Peyer's patch (tissue), 4 donors: ENCODE measurements around the gene PALLD. TPM values are rescaled to one million over a fixed set of nuclear protein-coding genes. Genes with fewer than 3 reads are reported as not detected.

ENCODE experiments used
- DNase-seq, 3 donors: peaks; one replicate each; pipeline ENCODE4 v3.0.0-alpha.2; 2017 to 2019
- H3K27ac ChIP-seq, 4 donors: fragments of 200-600 bp; sonication (generic); one replicate each; pipeline ENCODE4 v1.5.1; 2016 to 2019
- H3K27me3 ChIP-seq, 2 donors: fragments of 200-600 bp; sonication (generic); one replicate each; pipeline ENCODE4 v1.5.1; 2019
- H3K36me3 ChIP-seq, 3 donors: fragments of 200-600 bp; sonication (generic); one replicate each; pipeline ENCODE4 v1.5.1; 2016 to 2019
- H3K4me1 ChIP-seq, 4 donors: fragments of 200-600 bp; sonication (generic); one replicate each; pipeline ENCODE4 v1.5.1; 2016 to 2019
- H3K4me3 ChIP-seq, 4 donors: fragments of 200-600 bp; sonication (generic); 1 replicate in 3 of 4; 2 replicates in 1 of 4; pipeline ENCODE4 v1.5.1; 2016 to 2019; ENCODE audit warnings: mild to moderate bottlenecking in 1 of 4
- H3K9me3 ChIP-seq, 4 donors: fragments of 200-600 bp; sonication (generic); one replicate each; pipeline ENCODE4 v1.5.1; 2016 to 2019; ENCODE audit warnings: mild to moderate bottlenecking in 1 of 4
- POLR2A ChIP-seq, 2 donors: fragments of 450-650 bp; IDR thresholded peaks; one replicate each; pipeline ENCODE4 v1.5.1; 2017; ENCODE audit warnings: antibody characterized with exemption in 2 of 2, mild to moderate bottlenecking in 2 of 2, moderate library complexity in 2 of 2
- total RNA-seq, 4 donors: library from RNA; depleted of rRNA; stranded (reverse); fragments of >200 nt; gene quantifications; one replicate each; pipeline ENCODE4 v1.1.0, GENCODE V29; 2016
- TF ChIP-seq, protein P1 (sequence below), 6 experiments: fragments of 450-650 bp in 4 of 6; fragments of 200-600 bp in 2 of 6; sonication (generic) in 1 of 6; IDR thresholded peaks; one replicate each; pipeline ENCODE4 v1.5.1; 2017 to 2019; ENCODE audit warnings: antibody characterized with exemption in 6 of 6, mild to moderate bottlenecking in 3 of 6, moderate library complexity in 1 of 6

Gene PALLD
- total RNA-seq, 4 donors from 2014 or later = 68.0 to 175 (median 78.4) TPM

DNA sequence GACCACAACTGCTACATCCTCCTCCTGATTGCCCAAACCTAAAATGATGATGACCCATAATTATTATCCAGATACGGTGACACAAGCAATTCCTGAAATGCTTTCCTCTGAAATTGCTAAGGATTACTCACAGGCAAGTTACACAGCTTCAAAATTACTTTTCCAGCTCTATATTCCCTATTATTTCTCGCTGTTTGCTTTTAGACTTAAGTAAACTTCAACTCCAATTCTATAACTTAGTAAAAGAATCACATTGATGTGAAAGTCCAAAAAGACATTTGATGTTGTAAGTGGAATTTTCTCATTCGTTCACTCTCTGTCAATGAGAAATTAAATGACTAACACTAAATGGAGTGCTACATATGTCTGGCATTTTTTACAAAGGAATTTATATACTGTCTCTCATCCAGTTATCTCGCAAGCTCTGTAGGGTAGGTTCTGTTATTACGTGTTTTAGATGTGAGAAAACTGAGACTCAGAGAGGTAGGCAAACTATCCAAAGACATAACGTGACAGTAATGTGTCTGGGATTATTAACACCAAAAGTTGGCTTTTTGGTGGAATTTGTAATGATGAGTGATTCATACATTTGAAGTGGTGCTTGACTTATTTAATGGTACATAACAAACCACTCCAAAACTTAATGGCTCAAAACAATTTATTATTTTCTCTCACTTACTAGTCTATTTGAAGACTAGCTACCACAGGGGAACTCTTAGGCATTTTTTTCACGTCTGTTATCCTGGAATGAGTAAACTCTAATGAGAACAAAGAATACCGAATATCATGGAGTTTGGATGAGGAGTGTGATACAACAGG lies 31.5 kb downstream of the PALLD start:
- no peak for DNase-seq
- Histone ChIP-seq H3K36me3 (no peaks in the 10 kb centered on the region), H3K27ac (no peak overlapping the region), H3K9me3 (no peaks in the 10 kb centered on the region), H3K27me3 (no peaks in the 10 kb centered on the region), H3K4me1 (no peaks in the 10 kb centered on the region), H3K4me3 (no peak overlapping the region)
- TF ChIP-seq POLR2A (IDR thresholded peaks at IDR 0.05) = no peak

DNA sequence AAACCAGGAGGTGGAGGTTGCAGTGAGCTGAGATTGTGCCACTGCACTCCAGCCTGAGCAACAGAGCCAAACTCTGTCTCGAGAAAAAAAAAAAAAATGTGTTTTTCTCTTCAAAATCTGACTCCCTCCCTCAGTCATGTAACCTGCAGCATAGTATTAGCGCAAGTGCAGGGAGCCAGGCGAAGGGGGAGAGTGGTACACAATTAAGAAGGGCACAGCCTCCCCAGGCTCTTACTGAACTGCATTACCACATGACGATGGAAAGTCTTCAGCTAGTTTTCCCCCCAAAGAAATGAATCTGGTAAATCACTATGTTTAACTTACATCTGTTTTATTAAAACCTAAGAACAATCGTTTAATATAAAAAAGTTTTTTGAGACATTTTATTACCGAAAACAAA lies 32.4 kb downstream of the PALLD start:
- Histone ChIP-seq H3K36me3 (no peaks in the 10 kb centered on the region), H3K27me3 (no peaks in the 10 kb centered on the region), H3K4me1 (no peaks in the 10 kb centered on the region), H3K27ac (no peak overlapping the region), H3K9me3 (no peaks in the 10 kb centered on the region), H3K4me3 (no peak overlapping the region)
- DNase-seq = no peak
- TF ChIP-seq, protein P1, sequence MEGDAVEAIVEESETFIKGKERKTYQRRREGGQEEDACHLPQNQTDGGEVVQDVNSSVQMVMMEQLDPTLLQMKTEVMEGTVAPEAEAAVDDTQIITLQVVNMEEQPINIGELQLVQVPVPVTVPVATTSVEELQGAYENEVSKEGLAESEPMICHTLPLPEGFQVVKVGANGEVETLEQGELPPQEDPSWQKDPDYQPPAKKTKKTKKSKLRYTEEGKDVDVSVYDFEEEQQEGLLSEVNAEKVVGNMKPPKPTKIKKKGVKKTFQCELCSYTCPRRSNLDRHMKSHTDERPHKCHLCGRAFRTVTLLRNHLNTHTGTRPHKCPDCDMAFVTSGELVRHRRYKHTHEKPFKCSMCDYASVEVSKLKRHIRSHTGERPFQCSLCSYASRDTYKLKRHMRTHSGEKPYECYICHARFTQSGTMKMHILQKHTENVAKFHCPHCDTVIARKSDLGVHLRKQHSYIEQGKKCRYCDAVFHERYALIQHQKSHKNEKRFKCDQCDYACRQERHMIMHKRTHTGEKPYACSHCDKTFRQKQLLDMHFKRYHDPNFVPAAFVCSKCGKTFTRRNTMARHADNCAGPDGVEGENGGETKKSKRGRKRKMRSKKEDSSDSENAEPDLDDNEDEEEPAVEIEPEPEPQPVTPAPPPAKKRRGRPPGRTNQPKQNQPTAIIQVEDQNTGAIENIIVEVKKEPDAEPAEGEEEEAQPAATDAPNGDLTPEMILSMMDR (IDR thresholded peaks at IDR 0.05) = no peak
- no peak for TF ChIP-seq POLR2A (IDR thresholded peaks at IDR 0.05)

DNA sequence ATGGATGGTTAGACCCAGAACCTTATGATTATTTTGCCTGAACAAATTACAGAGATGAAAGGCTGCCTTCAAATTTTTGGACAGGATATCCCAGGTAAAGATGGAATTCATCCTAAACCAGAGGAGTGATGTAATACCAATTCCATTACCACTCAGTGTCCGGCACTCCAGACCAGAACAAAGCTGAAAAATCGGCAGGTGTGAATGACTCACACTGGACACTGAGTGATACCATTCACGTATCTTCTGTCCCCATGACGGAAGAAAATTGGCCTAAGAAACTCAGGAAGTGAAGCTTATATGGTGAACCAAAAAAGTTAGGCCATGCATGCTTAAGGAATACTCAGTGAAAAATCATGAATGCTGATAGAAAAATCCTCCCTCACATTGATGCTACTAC lies 34.5 kb downstream of the PALLD start:
- Histone ChIP-seq H3K27ac (no peak overlapping the region), H3K9me3 (no peaks in the 10 kb centered on the region), H3K4me1 (no peaks in the 10 kb centered on the region), H3K4me3 (no peak overlapping the region), H3K36me3 (no peaks in the 10 kb centered on the region), H3K27me3 (no peaks in the 10 kb centered on the region)
- no peak for DNase-seq
- TF ChIP-seq POLR2A (IDR thresholded peaks at IDR 0.05) = no peak
- TF ChIP-seq, protein P1 (IDR thresholded peaks at IDR 0.05) = no peak

DNA sequence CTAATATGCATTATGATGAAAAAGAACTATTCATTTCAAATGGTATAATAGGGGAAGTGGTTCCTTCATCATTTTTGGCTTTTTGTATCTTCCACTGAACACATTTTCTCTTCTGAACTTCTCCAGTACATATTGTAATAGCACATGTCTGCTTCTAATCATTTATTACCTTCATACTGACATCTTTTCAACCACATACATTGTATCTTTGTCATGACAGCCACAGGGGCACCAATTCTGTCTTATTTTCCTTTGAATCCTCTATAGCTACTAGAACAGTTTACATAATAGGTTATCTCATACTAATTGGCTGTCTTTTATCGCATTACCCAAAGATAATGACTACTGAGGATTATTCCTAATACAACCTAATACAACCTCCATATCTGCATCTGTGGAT lies 37.7 kb downstream of the PALLD start:
- no peak for DNase-seq
- H3K9me3 ChIP-seq = no peaks in the 10 kb centered on the region
- no peaks in the 10 kb centered on the region for H3K4me1 ChIP-seq
- no peak overlapping the region for H3K4me3 ChIP-seq
- no peaks in the 10 kb centered on the region for H3K27me3 ChIP-seq
- TF ChIP-seq, protein P1 (IDR thresholded peaks at IDR 0.05) = no peak
- TF ChIP-seq POLR2A (IDR thresholded peaks at IDR 0.05) = no peak
- H3K27ac ChIP-seq = no peak overlapping the region
- no peaks in the 10 kb centered on the region for H3K36me3 ChIP-seq

DNA sequence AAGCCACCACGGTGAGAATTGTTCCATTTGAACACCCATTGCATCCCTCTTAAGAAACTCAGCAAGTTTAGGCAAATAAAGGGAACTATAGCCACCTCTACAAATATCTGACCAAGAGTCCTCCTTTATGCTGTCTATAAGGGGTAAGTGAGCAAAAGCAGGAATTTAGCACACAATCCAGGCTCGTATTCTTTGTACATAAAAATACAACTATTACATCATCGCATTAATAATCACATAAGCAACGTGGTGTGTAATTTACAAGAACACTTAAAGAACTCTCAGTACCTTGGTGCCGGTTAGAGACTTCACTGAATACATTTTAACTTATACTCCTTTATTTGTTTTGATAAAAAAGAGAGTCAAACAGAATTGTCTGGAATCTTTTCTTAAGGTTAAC lies 38.8 kb downstream of the PALLD start:
- no peak for DNase-seq
- Histone ChIP-seq H3K4me3 (no peak overlapping the region), H3K9me3 (no peaks in the 10 kb centered on the region), H3K27me3 (no peaks in the 10 kb centered on the region), H3K27ac (no peak overlapping the region), H3K36me3 (no peaks in the 10 kb centered on the region), H3K4me1 (no peaks in the 10 kb centered on the region)
- no peak for TF ChIP-seq POLR2A (IDR thresholded peaks at IDR 0.05)
- TF ChIP-seq, protein P1 (IDR thresholded peaks at IDR 0.05) = no peak

DNA sequence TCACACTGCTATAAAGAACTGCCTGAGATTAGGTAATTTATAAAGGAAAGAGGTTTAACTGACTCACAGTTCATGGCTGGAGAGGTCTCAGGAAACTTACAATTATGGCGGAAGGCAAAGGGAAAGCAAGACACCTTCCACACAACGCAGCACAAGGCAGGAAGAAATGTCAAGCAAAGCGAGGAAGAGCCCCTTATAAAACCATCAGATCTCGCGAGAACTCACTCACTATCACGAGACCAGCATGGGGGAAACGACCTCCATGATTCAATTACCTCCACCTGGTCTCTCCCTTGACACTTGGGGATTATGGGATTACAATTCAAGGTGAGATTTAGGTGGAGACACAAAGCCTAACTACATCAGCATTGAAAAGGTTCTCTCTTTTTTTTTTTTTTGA lies 39.6 kb downstream of the PALLD start:
- no peak overlapping the region for H3K27ac ChIP-seq
- H3K9me3 ChIP-seq = no peaks in the 10 kb centered on the region
- H3K27me3 ChIP-seq = no peaks in the 10 kb centered on the region
- H3K4me3 ChIP-seq = no peak overlapping the region
- no peak for DNase-seq
- H3K36me3 ChIP-seq = no peaks in the 10 kb centered on the region
- TF ChIP-seq POLR2A (IDR thresholded peaks at IDR 0.05) = no peak
- TF ChIP-seq, protein P1 (IDR thresholded peaks at IDR 0.05) = no peak
- no peaks in the 10 kb centered on the region for H3K4me1 ChIP-seq
